ENCODE data around the gene CDC6.

DNA sequence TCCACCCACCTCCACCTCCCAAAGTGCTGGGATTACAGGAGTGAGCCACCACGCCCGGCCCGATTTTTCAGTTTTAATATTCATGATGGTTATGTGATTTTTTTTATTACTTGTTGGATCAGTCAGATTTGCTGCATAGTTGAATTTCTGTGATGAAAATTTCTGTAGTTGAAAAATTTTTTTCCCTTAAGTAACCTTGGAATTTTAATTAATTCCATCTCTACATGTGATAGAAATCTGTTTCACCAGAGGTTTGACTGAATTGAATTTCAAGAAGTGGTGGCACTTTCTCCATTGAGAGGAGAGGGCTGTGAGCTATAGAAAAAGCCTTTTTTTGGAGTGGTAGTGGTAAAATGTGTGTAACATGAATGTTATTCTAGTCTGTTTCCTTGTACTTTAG is 43.9 kb upstream of the CDC6 start:
- TF ChIP-seq, protein P1, sequence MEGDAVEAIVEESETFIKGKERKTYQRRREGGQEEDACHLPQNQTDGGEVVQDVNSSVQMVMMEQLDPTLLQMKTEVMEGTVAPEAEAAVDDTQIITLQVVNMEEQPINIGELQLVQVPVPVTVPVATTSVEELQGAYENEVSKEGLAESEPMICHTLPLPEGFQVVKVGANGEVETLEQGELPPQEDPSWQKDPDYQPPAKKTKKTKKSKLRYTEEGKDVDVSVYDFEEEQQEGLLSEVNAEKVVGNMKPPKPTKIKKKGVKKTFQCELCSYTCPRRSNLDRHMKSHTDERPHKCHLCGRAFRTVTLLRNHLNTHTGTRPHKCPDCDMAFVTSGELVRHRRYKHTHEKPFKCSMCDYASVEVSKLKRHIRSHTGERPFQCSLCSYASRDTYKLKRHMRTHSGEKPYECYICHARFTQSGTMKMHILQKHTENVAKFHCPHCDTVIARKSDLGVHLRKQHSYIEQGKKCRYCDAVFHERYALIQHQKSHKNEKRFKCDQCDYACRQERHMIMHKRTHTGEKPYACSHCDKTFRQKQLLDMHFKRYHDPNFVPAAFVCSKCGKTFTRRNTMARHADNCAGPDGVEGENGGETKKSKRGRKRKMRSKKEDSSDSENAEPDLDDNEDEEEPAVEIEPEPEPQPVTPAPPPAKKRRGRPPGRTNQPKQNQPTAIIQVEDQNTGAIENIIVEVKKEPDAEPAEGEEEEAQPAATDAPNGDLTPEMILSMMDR (IDR thresholded peaks at IDR 0.05) = no peak
- no peak for TF ChIP-seq POLR2A (IDR thresholded peaks at IDR 0.05)
- TF ChIP-seq POLR2AphosphoS5 (IDR thresholded peaks at IDR 0.05) = no peak

Data from gastroesophageal sphincter (tissue), 3 donors.